ENCODE data around the gene CDC42BPA. TPM values are rescaled to one million over a fixed set of nuclear protein-coding genes. Genes with fewer than 3 reads are reported as not detected.
"Not testable (repeated sequence)": the region's sequence is repeated elsewhere in the genome, so short reads cannot be mapped to it uniquely, and the experiment has no call there.

Gene CDC42BPA
- polyA plus RNA-seq, 6 donors from 2014 or later = 0.03 to 0.74 (median 0.48) TPM; not detected in 2

DNA sequence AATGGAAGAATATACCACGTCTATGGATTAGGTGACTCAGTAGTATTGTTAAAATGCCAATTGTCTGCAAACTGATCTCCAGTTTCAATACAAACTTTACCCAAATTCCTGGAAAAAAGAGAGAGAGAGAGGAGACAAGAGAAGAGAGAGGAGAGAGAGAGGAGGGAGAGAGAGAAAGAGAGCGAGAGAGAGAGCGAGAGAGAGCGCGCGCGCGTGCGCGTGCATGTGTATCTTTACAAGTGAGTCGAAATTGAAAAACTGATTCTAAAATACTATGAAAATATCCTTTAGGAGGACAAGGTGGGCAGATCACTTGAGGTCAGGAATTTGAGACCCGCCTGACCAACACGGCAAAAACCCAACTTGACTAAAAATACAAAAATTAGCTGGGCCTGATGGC is 65.2 kb downstream of the CDC42BPA start:
- ATAC-seq (ENCODE audit: low read depth in 2 of 2) = no peak
- H3K27me3 Mint-ChIP-seq = peaks cover 0 to 8% (median 6%) of the 10 kb centered on the region in 3 donors
- no peaks in the 10 kb centered on the region for H3K36me3 Mint-ChIP-seq
- peaks cover under 1 to 8% (median 3%) of the 10 kb centered on the region in 7 donors for H3K9me3 Mint-ChIP-seq
- H3K4me3 Mint-ChIP-seq = no peak overlapping the region
- peak overlapping the region in 1 of 6 donors; percentile 35 for H3K27ac Mint-ChIP-seq
- H3K4me1 Mint-ChIP-seq = no peaks in the 10 kb centered on the region
- DNase-seq = no peak

DNA sequence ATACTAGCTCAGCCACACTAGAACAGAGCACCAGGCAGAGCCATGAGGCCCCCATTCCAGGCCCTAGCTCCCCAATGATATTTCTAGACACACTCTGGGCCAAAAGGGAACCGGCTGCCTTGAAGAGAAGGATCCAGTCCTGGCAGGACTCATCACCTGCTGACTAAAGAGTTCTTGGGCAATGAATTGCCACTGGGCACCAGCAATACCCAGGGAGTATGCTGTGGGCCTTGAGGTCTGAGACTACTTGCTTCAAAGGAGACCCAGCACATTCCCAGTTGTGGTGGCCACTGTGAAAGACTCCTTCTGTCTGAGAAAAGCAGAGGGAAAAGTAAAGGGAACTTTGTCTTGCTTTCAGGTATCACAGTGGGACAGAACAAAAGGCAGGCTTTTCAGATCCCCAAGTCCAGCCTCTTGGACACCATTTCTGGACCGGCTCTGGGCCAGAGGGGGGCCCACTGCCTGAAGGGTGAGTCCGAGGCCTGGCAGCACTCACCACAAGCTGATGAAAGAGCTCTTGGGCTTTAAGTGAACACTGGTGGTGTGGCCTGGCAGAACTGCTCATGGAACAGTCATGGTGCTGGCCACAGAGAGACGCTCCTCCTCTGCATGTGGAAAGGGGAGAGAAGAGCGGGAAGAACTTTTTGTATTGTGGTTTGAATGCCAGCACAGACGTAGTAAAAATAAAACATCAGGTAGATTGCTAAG is 72.5 kb downstream of the CDC42BPA start:
- H3K27me3 Mint-ChIP-seq = peaks cover 0 to 9% (median 0%) of the 10 kb centered on the region in 3 donors
- no peaks in the 10 kb centered on the region for H3K4me1 Mint-ChIP-seq
- no peak overlapping the region for H3K27ac Mint-ChIP-seq
- no peak for ATAC-seq (ENCODE audit: low read depth in 2 of 2)
- H3K36me3 Mint-ChIP-seq = no peaks in the 10 kb centered on the region
- peaks cover 5 to 21% (median 13%) of the 10 kb centered on the region in 7 donors for H3K9me3 Mint-ChIP-seq
- H3K4me3 Mint-ChIP-seq = no peak overlapping the region
- DNase-seq = no peak

DNA sequence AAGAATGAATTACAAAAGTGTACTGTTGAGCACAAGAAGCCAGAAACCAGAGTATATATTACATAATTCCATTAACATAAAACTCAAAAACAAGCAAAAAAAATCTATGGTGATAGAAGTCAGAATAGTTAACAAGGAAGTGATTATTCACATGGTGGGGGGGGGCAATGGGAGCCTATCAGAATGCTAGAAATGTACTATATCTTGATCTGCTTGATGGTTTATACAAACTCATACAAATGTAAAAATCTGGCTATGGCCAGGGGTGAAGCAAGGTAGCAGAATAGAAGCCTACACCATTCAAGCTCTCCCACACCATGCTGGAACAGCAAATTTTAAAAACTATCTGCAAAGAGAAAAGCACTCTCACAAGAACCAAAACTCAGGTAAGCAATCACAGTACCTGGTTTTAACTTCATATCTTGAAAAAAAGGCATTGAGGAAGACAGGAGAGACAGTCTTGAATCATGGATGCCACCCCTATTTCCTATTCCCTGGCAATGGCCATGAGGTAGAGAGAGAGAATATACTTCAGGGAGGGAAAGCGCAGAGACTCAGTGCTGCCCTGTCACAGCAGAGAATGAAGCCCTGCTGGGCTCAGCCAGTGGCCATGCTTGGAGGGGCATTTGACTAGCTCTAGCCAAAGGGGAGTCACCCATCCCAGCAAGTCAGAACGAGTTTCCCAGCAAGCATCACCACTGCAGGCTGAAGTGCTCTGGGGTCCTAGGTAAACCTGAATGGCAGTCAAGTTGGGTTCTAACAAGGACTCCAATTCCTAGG is 73.8 kb downstream of the CDC42BPA start:
- H3K27ac Mint-ChIP-seq = no peak overlapping the region
- H3K4me1 Mint-ChIP-seq = no peaks in the 10 kb centered on the region
- peaks cover 0 to 13% (median 8%) of the 10 kb centered on the region in 3 donors for H3K27me3 Mint-ChIP-seq
- H3K9me3 Mint-ChIP-seq = peaks cover 7 to 21% (median 13%) of the 10 kb centered on the region in 7 donors
- DNase-seq (no peak), ATAC-seq (ENCODE audit: low read depth in 2 of 2) (no peak)
- H3K36me3 Mint-ChIP-seq = no peaks in the 10 kb centered on the region
- no peak overlapping the region for H3K4me3 Mint-ChIP-seq

DNA sequence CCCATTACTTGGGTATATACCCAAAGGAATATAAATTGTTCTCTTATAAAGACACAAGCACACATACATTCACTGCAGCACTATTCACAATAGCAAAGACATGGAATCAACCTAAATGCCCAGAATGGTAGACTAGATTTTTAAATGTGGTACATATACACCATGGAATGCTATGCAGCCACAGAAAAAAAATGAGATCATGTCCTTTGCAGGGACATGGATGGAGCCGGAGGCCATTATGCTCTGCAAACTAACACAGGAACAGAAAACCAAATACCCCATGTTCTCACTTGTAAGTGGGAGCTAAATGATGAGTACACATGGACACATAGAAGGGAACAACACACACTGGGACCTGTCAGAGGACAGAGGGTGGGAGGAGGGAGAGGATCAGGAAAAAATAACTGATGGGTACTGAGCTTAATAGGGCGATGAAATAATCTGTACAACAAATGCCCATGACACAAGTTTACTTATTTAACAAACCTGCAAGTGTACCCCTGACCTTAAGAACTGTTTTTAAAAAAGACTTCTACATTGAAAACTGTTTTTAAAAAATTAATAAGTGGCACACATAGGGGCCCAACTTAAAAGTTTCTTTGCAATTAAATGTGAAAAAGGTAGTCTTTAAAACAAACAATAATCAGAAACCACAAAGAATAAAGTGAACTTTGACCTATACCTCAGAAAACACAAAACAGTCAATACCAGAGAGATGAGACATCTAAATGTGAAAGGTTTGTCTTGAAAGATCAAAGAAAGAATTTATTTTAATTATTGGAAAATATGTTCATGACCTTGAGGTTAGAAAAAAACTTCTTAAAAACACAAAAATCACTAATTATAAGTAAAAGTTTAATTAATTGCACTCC is 75.2 kb downstream of the CDC42BPA start:
- Mint-ChIP-seq H3K4me1 (no peaks in the 10 kb centered on the region), H3K27ac (no peak overlapping the region), H3K9me3 (peaks cover 6 to 14% (median 10%) of the 10 kb centered on the region in 7 donors), H3K27me3 (peaks cover 7 to 20% (median 8%) of the 10 kb centered on the region in 3 donors), H3K4me3 (no peak overlapping the region), H3K36me3 (no peaks in the 10 kb centered on the region)
- DNase-seq (no peak), ATAC-seq (ENCODE audit: low read depth in 2 of 2) (no peak)

DNA sequence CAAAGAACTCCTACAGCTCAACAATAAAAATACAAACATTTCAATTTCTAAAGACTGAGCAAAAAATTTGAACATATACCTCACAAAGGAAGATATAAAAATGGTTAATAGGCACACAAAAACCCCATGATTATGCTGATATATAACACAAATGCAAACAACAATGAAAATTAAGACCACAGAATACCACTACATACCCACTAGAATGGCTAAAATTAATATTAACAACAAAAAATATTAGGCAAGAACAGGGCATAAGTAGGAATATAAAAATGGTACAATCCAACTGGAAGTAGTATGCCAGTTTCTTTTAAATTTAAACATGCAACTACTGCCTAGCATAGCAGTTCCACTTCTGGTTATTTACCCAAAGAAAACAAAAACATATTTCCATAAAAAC is 77.3 kb downstream of the CDC42BPA start:
- Mint-ChIP-seq H3K27me3 (peaks cover 11 to 16% (median 12%) of the 10 kb centered on the region in 3 donors), H3K36me3 (no peaks in the 10 kb centered on the region)
- no peak for DNase-seq

DNA sequence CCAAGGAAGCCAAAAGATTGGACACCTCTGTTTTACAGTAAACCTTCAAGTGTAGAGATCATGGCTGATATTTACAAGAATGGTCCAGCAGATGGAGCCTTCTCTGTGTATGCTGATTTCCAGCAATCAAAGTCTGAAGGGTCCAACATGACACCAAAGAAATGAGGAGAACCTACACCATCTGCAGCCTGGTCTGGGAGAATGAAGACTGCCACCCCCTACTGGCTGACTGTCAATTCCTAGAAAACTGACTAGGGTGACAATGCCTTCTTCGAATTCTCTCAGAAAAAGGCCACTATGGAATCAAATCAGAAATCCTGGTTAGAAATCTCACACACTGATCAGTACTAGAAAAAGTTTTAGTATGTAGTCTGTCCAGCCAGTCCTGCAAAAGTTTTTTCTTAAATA is 83.3 kb downstream of the CDC42BPA start:
- H3K9me3 Mint-ChIP-seq = peaks cover 0 to 3% (median 0%) of the 10 kb centered on the region in 7 donors
- no peak overlapping the region for H3K27ac Mint-ChIP-seq
- ATAC-seq (ENCODE audit: low read depth in 2 of 2) (no peak), DNase-seq (no peak)
- no peaks in the 10 kb centered on the region for H3K4me1 Mint-ChIP-seq
- no peaks in the 10 kb centered on the region for H3K36me3 Mint-ChIP-seq
- H3K4me3 Mint-ChIP-seq = no peak overlapping the region
- H3K27me3 Mint-ChIP-seq = peaks cover 8 to 12% (median 11%) of the 10 kb centered on the region in 3 donors

More for the DNA sequence above, 77.3 kb downstream of the CDC42BPA start:
- Mint-ChIP-seq H3K4me3 (no peak overlapping the region), H3K4me1 (no peaks in the 10 kb centered on the region), H3K9me3 (peaks cover 0 to 3% (median 0%) of the 10 kb centered on the region in 7 donors), H3K27ac (no peak overlapping the region)
- ATAC-seq (ENCODE audit: low read depth in 2 of 2) = no peak

DNA sequence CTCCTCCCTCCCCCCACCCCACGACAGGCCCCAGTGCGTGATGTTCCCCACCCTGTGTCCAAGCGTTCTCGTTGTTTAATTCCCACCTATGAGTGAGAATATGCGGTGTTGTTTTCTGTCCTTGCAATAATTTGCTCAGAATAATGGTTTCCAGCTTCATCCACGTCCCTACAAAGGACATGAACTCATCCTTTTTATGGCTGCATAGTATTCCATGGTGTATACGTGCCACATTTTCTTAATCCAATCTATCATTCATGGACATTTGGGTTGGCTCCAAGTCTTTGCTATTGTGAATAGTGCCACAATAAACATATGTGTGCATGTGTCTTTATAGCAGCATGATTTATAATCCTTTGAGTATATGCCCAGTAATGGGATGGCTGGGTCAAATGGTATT is 87.2 kb downstream of the CDC42BPA start:
- not testable (repeated sequence) for ATAC-seq (ENCODE audit: low read depth in 2 of 2); H3K27me3 Mint-ChIP-seq; H3K9me3 Mint-ChIP-seq; H3K4me1 Mint-ChIP-seq; DNase-seq; H3K4me3 Mint-ChIP-seq; H3K36me3 Mint-ChIP-seq
- peak overlapping the region in 1 of 6 donors; percentile 58 for H3K27ac Mint-ChIP-seq

DNA sequence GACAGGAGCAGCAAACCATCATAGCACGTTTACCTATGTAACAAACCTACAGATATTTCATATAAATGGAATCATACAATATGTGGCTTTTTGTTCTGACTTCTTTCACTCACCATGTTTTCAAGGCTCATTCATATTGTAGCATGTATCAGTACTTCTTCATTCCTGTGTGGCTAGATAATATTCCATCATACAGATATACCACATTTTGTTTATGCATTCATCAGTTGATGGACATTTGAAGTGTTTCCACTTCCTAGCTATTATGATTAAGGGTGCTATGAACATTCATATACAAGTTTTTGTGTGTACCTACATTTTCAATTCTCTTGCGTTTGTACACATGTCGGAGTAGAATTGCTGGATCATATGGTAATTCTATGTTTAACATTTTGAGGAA is 90.1 kb downstream of the CDC42BPA start:
- Mint-ChIP-seq H3K36me3 (no peaks in the 10 kb centered on the region), H3K4me3 (no peak overlapping the region), H3K27ac (no peak overlapping the region), H3K27me3 (peaks cover 0 to 3% (median 2%) of the 10 kb centered on the region in 3 donors), H3K4me1 (no peaks in the 10 kb centered on the region), H3K9me3 (no peaks in the 10 kb centered on the region)
- no peak for DNase-seq
- no peak for ATAC-seq (ENCODE audit: low read depth in 2 of 2)

DNA sequence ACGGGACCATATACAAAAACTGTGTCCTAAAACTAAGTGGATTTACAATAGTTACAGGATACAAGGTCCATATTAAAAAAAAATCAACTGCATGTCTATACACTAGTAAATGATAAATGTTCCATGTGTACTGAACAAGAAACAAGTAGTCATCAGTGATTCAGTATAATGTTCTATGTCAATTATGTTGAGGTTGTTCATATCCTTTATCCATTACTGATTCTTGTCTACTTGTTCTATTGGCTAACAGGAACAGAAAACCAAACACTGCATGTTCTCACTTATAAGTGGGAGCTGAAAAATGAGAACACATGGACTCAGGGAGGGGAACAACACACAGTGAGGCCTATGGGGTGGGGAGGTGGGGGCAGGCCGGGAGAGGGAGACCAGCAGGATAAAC is 90.5 kb downstream of the CDC42BPA start:
- Mint-ChIP-seq H3K4me3 (no peak overlapping the region), H3K27ac (no peak overlapping the region), H3K27me3 (peaks cover 0 to 8% (median 7%) of the 10 kb centered on the region in 3 donors), H3K9me3 (no peaks in the 10 kb centered on the region), H3K36me3 (no peaks in the 10 kb centered on the region), H3K4me1 (no peaks in the 10 kb centered on the region)
- ATAC-seq (ENCODE audit: low read depth in 2 of 2) (no peak), DNase-seq (no peak)

DNA sequence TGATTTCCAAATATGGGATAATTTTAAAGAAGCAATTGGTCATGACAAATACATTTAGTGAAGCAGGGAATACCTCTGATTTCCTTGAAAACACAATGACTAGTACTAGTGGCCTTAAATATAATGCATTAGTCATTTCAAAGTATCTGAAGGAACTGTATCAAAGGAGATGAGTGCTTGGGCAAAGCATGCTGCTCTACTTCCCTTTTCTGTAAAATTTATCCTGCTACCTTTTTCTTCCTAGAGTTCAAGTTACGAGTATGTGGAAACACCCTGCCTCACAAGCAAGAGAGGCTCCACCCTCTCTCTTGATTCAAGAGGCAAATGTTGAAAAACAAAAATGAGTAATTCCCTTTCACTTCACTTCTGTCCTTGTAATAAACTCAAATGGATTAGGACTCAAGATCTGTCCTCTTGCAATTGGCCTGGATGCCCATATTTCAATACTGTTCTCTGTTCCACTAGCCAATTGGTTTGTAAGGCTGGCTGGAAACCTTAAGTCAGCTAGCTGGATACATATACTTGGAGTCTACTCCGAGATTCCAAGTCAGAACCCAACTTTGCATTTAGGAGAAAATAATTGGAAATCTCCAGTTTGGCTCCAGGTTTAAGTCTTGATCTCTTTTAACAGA is 92.5 kb downstream of the CDC42BPA start:
- no peaks in the 10 kb centered on the region for H3K36me3 Mint-ChIP-seq
- H3K4me1 Mint-ChIP-seq = no peaks in the 10 kb centered on the region
- DNase-seq (no peak), ATAC-seq (ENCODE audit: low read depth in 2 of 2) (no peak)
- no peak overlapping the region for H3K4me3 Mint-ChIP-seq
- H3K27me3 Mint-ChIP-seq = peaks cover 1 to 16% (median 8%) of the 10 kb centered on the region in 3 donors
- no peaks in the 10 kb centered on the region for H3K9me3 Mint-ChIP-seq
- H3K27ac Mint-ChIP-seq = no peak overlapping the region

DNA sequence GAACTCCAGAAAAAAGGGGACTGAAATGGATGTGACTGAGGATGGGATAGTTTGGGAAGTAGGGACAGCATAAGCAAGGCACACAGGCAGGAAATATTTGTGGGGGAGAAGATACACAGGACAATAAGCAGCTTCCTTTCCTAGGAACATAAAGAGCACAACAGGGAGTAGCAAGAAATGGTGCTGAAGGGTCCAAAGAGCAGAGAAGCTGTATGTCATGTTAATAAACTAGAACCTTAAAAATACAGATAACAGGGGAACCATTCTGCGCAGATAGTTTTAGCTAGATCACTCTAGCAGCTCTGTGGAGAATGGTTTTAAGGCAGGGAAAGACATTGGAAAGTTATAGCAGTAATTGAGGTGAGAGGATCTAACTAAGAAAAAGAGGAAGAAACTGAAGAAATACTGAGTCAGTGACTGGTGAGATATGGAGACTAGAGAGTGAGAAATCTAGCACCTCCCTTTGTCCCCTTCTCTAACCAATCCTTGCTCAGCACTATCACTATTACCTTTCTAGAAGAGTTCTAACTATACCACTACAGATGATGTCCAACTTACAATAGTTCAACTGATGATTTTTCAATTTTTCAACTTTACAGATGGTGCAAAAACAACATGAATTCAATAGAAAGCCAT is 95.0 kb downstream of the CDC42BPA start:
- no peak for ATAC-seq (ENCODE audit: low read depth in 2 of 2)
- peaks cover 4 to 21% (median 8%) of the 10 kb centered on the region in 3 donors for H3K27me3 Mint-ChIP-seq
- H3K9me3 Mint-ChIP-seq = no peaks in the 10 kb centered on the region
- no peak for DNase-seq
- no peak overlapping the region for H3K4me3 Mint-ChIP-seq
- H3K27ac Mint-ChIP-seq = peak overlapping the region in 1 of 6 donors; percentile 33
- no peaks in the 10 kb centered on the region for H3K36me3 Mint-ChIP-seq
- no peaks in the 10 kb centered on the region for H3K4me1 Mint-ChIP-seq

DNA sequence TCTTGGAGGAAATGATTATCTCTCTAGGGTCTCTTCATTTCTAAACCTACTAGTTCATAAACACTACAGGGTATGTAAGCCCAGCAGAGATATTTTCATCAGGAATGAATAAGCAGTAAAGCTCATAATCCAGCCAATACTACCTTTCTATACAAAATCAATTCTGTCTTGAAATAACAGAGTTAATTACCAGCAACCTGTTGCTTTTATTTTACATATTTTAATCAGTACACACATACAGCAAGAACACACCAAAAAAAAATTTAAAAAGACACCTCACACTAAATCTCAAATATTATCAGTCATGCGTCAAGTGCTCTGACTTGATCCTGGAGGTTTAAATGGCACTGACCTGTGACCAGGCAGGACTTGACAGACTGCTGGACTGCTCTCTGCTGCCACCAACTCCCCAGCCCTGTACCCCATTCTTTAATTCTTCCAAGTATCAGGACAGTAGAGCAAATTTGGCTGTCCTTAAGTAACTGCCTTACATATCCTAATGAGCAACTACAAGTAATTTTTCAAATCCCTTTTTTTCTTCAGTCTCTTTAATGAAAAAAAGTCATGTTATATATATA is 98.5 kb downstream of the CDC42BPA start:
- ATAC-seq (ENCODE audit: low read depth in 2 of 2) = no peak
- Mint-ChIP-seq H3K27me3 (peaks cover 4 to 26% (median 8%) of the 10 kb centered on the region in 3 donors), H3K9me3 (no peaks in the 10 kb centered on the region), H3K4me1 (no peaks in the 10 kb centered on the region), H3K4me3 (no peak overlapping the region), H3K36me3 (no peaks in the 10 kb centered on the region), H3K27ac (no peak overlapping the region)
- no peak for DNase-seq

All from naive B cell (primary cell).